IPS-15b (cell line): ENCODE data around the gene RBKS.

Source experiments
- H3K27me3 ChIP-seq: one replicate; pipeline ENCODE4 v1.6.1; 2013; ENCODE audit warnings: low read length; ENCODE audit not compliant: control insufficient read depth, insufficient read depth
- H3K36me3 ChIP-seq: one replicate; pipeline ENCODE4 v1.6.1; 2013; ENCODE audit warnings: low read length; ENCODE audit not compliant: control insufficient read depth, insufficient read depth
- H3K4me1 ChIP-seq: one replicate; pipeline ENCODE4 v1.6.1; 2013; ENCODE audit warnings: mild to moderate bottlenecking, low read length; ENCODE audit not compliant: control insufficient read depth, insufficient read depth
- H3K4me3 ChIP-seq: one replicate; pipeline ENCODE4 v1.5.1; 2013; ENCODE audit warnings: low read depth, low read length
- H3K9ac ChIP-seq: one replicate; pipeline ENCODE4 v1.6.1; 2013; ENCODE audit warnings: low read depth, mild to moderate bottlenecking, low read length
- H3K9me3 ChIP-seq: one replicate; pipeline ENCODE4 v1.6.1; 2013; ENCODE audit warnings: mild to moderate bottlenecking, low read length; ENCODE audit not compliant: control insufficient read depth, insufficient read depth

The RBKS gene

GRCh38 chr2:27890146-27890923, at the start of gene RBKS, which contains the start of gene BABAM2:
Gene RBKS (minus strand): TSS chr2:27890387. CDS start chr2:27890345, 42 bp downstream.
Gene BABAM2 (plus strand): TSS chr2:27890729. CDS start chr2:27894557, 3,828 bp downstream.
- no peaks in the 10 kb centered on the region for H3K27me3 ChIP-seq
- no peaks in the 10 kb centered on the region for H3K4me1 ChIP-seq
- H3K9ac ChIP-seq: peak within 1 kb of the TSS; percentile 85
- H3K4me3 ChIP-seq: peak within 1 kb of the TSS; percentile 88
- H3K36me3 ChIP-seq: no peaks in the 10 kb centered on the region
- no peaks in the 10 kb centered on the region for H3K9me3 ChIP-seq

GRCh38 chr2:27935026-27935425, 44.8 kb upstream of the RBKS start:
- H3K9me3 ChIP-seq: no peaks in the 10 kb centered on the region
- H3K4me1 ChIP-seq: no peaks in the 10 kb centered on the region
- H3K36me3 ChIP-seq: no peaks in the 10 kb centered on the region
- no peak overlapping the region for H3K9ac ChIP-seq
- H3K27me3 ChIP-seq: no peaks in the 10 kb centered on the region
- no peak overlapping the region for H3K4me3 ChIP-seq

GRCh38 chr2:27932396-27932795, 42.2 kb upstream of the RBKS start:
- Histone ChIP-seq H3K9me3 (no peaks in the 10 kb centered on the region), H3K36me3 (no peaks in the 10 kb centered on the region), H3K9ac (no peak overlapping the region), H3K27me3 (no peaks in the 10 kb centered on the region), H3K4me3 (no peak overlapping the region), H3K4me1 (no peaks in the 10 kb centered on the region)

GRCh38 chr2:27931361-27931950, 41.3 kb upstream of the RBKS start:
- Histone ChIP-seq H3K4me1 (no peaks in the 10 kb centered on the region), H3K9me3 (no peaks in the 10 kb centered on the region), H3K27me3 (no peaks in the 10 kb centered on the region)

GRCh38 chr2:27929916-27930486, 39.8 kb upstream of the RBKS start:
- H3K27me3 ChIP-seq: no peaks in the 10 kb centered on the region
- H3K36me3 ChIP-seq: no peaks in the 10 kb centered on the region
- H3K4me1 ChIP-seq: no peaks in the 10 kb centered on the region
- no peak overlapping the region for H3K4me3 ChIP-seq
- H3K9ac ChIP-seq: no peak overlapping the region
- H3K9me3 ChIP-seq: no peaks in the 10 kb centered on the region

More at GRCh38 chr2:27931361-27931950, 41.3 kb upstream of the RBKS start:
- Histone ChIP-seq H3K36me3 (no peaks in the 10 kb centered on the region), H3K4me3 (no peak overlapping the region), H3K9ac (no peak overlapping the region)

GRCh38 chr2:27925766-27926472, 35.7 kb upstream of the RBKS start:
- no peak overlapping the region for H3K4me3 ChIP-seq
- H3K27me3 ChIP-seq: no peaks in the 10 kb centered on the region
- no peaks in the 10 kb centered on the region for H3K4me1 ChIP-seq
- H3K36me3 ChIP-seq: no peaks in the 10 kb centered on the region
- no peaks in the 10 kb centered on the region for H3K9me3 ChIP-seq
- H3K9ac ChIP-seq: no peak overlapping the region

- H3K4me1 ChIP-seq: no peaks in the 10 kb centered on the region
- no peak overlapping the region for H3K4me3 ChIP-seq
- H3K36me3 ChIP-seq: no peaks in the 10 kb centered on the region
- no peaks in the 10 kb centered on the region for H3K9me3 ChIP-seq
- no peaks in the 10 kb centered on the region for H3K27me3 ChIP-seq
- H3K9ac ChIP-seq: no peak overlapping the region
Observed at GRCh38 chr2:27922842-27923241, 32.7 kb upstream of the RBKS start.

- Histone ChIP-seq H3K9ac (no peak overlapping the region), H3K36me3 (no peaks in the 10 kb centered on the region), H3K4me1 (no peaks in the 10 kb centered on the region), H3K4me3 (no peak overlapping the region), H3K9me3 (no peaks in the 10 kb centered on the region), H3K27me3 (no peaks in the 10 kb centered on the region)
Observed at GRCh38 chr2:27921880-27922547, 31.8 kb upstream of the RBKS start.

- no peak overlapping the region for H3K4me3 ChIP-seq
- no peaks in the 10 kb centered on the region for H3K36me3 ChIP-seq
- H3K9ac ChIP-seq: no peak overlapping the region
- H3K4me1 ChIP-seq: no peaks in the 10 kb centered on the region
- H3K27me3 ChIP-seq: no peaks in the 10 kb centered on the region
- no peaks in the 10 kb centered on the region for H3K9me3 ChIP-seq
Observed at GRCh38 chr2:27921424-27921823, 31.2 kb upstream of the RBKS start.

GRCh38 chr2:27920148-27920885, 30.1 kb upstream of the RBKS start:
- no peaks in the 10 kb centered on the region for H3K27me3 ChIP-seq
- no peaks in the 10 kb centered on the region for H3K9me3 ChIP-seq
- no peak overlapping the region for H3K9ac ChIP-seq
- no peaks in the 10 kb centered on the region for H3K4me1 ChIP-seq
- no peak overlapping the region for H3K4me3 ChIP-seq
- no peaks in the 10 kb centered on the region for H3K36me3 ChIP-seq
